Measurements from ENCODE around the gene CNRIP1. TPM values are rescaled to one million over a fixed set of nuclear protein-coding genes. Genes with fewer than 3 reads are reported as not detected.

Gene CNRIP1
- polyA plus RNA-seq, 2 of the 4 experiments (the other 2 are of a cell fraction) = 0.93 to 2.9 TPM

- TF ChIP-seq ZFP36 (IDR thresholded peaks at IDR 0.05; ENCODE audit: borderline replicate concordance, partially characterized antibody) (no peak), EP300 (IDR thresholded peaks at IDR 0.05) (no peak), GATA3 (IDR thresholded peaks at IDR 0.05; ENCODE audit: borderline replicate concordance) (no peak), POLR2AphosphoS2 (conservative IDR thresholded peaks at IDR 0.05; ENCODE audit: low read length) (no peak), MYC (IDR thresholded peaks at IDR 0.05; ENCODE audit: borderline replicate concordance, low read length) (no peak), BHLHE40 (IDR thresholded peaks at IDR 0.05; ENCODE audit: low read depth, low read length) (no peak), SREBF2 (IDR thresholded peaks at IDR 0.05) (no peak), ZC3H11A (IDR thresholded peaks at IDR 0.05) (no peak), KDM5A (IDR thresholded peaks at IDR 0.05) (no peak), ZNF302 (CRISPR knock-in tag; IDR thresholded peaks at IDR 0.05) (no peak), RARB (CRISPR knock-in tag; IDR thresholded peaks at IDR 0.05) (no peak), PHF8 (IDR thresholded peaks at IDR 0.05; ENCODE audit: borderline replicate concordance, low read depth) (no peak), HES2 (IDR thresholded peaks at IDR 0.05) (no peak), HOXB5 (CRISPR knock-in tag; IDR thresholded peaks at IDR 0.05) (no peak), FOSL2 (IDR thresholded peaks at IDR 0.05) (no peak), FOSL2 (CRISPR knock-in tag; IDR thresholded peaks at IDR 0.05) (no peak), NR3C1 (IDR thresholded peaks at IDR 0.05) (no peak), RNF2 (IDR thresholded peaks at IDR 0.05; ENCODE audit: borderline replicate concordance, low read depth) (no peak), HMGXB4 (CRISPR knock-in tag; IDR thresholded peaks at IDR 0.05; ENCODE audit: borderline replicate concordance) (no peak)
- POLR2A ChIA-PET = interaction anchor here (1.3 kb wide), 1 partner anchor 22 kb away, joined by 3 read pairs; the partner anchor contains the start of gene PPP3R1
- CTCF ChIA-PET = interaction anchor here (1.4 to 2.5 kb wide), 2 partner anchors 9 to 24 kb away, joined by 5 to 10 read pairs; no protein-coding TSS in a partner anchor
- Histone ChIP-seq H3K27ac (no peak overlapping the region), H3K4me3 (no peak overlapping the region), H3K4me1 (no peaks in the 10 kb centered on the region), H3K4me2 (no peak overlapping the region), H3K9me3 (no peaks in the 10 kb centered on the region)
- ATAC-seq (peak; percentile 64 to 67; a peak in 4 of 6 replicates), FAIRE-seq (no peak), DNase-seq (ENCODE audit: low read depth in 1 of 2, low spot score in 1 of 2) (no peak)
- 36% methylated on average over 3 of the region's 3 CpGs for WGBS (ENCODE audit: missing lambda C conversion rate)
Measured at GRCh38 chr2:68274022-68274421, 45.7 kb downstream of the CNRIP1 start.

- CTCF ChIA-PET = interaction anchor here (0.6 to 2.5 kb wide), 6 partner anchors 10 to 150 kb away, joined by 3 to 10 read pairs (median 4); no protein-coding TSS in a partner anchor
- Histone ChIP-seq H3K9me3 (no peaks in the 10 kb centered on the region), H3K4me1 (no peaks in the 10 kb centered on the region), H3K4me2 (no peak overlapping the region), H3K27ac (no peak overlapping the region), H3K4me3 (no peak overlapping the region)
- no peak for FAIRE-seq
- no peak for DNase-seq (ENCODE audit: low read depth in 1 of 2, low spot score in 1 of 2)
- 49% methylated on average over 2 of the region's 2 CpGs for WGBS (ENCODE audit: missing lambda C conversion rate)
- POLR2A ChIA-PET = interaction anchor here (1.1 kb wide), 1 partner anchor 20 kb away, joined by 4 read pairs; the partner anchor contains the start of gene PPP3R1
- no peak for ATAC-seq
- TF ChIP-seq TFCP2L1 (CRISPR knock-in tag; IDR thresholded peaks at IDR 0.05) (no peak), KDM5A (IDR thresholded peaks at IDR 0.05) (no peak), EP300 (IDR thresholded peaks at IDR 0.05) (no peak), ELK1 (IDR thresholded peaks at IDR 0.05; ENCODE audit: low read depth, low read length) (no peak), ZFP36 (IDR thresholded peaks at IDR 0.05; ENCODE audit: borderline replicate concordance, partially characterized antibody) (no peak), CBX2 (IDR thresholded peaks at IDR 0.05; ENCODE audit: borderline replicate concordance, low read depth) (no peak), HOXA7 (CRISPR knock-in tag; IDR thresholded peaks at IDR 0.05) (no peak), JUNB (IDR thresholded peaks at IDR 0.05) (no peak), HMGXB4 (CRISPR knock-in tag; IDR thresholded peaks at IDR 0.05; ENCODE audit: borderline replicate concordance) (no peak), HDAC2 (IDR thresholded peaks at IDR 0.05) (no peak), NPAS2 (CRISPR knock-in tag; IDR thresholded peaks at IDR 0.05; ENCODE audit: borderline replicate concordance) (no peak), EHF (CRISPR knock-in tag; IDR thresholded peaks at IDR 0.05) (no peak), PHF8 (IDR thresholded peaks at IDR 0.05; ENCODE audit: borderline replicate concordance, low read depth) (no peak)
- TF ChIP-seq, protein P1, sequence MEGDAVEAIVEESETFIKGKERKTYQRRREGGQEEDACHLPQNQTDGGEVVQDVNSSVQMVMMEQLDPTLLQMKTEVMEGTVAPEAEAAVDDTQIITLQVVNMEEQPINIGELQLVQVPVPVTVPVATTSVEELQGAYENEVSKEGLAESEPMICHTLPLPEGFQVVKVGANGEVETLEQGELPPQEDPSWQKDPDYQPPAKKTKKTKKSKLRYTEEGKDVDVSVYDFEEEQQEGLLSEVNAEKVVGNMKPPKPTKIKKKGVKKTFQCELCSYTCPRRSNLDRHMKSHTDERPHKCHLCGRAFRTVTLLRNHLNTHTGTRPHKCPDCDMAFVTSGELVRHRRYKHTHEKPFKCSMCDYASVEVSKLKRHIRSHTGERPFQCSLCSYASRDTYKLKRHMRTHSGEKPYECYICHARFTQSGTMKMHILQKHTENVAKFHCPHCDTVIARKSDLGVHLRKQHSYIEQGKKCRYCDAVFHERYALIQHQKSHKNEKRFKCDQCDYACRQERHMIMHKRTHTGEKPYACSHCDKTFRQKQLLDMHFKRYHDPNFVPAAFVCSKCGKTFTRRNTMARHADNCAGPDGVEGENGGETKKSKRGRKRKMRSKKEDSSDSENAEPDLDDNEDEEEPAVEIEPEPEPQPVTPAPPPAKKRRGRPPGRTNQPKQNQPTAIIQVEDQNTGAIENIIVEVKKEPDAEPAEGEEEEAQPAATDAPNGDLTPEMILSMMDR (IDR thresholded peaks at IDR 0.05) = no peak
- TF ChIP-seq, protein P2, sequence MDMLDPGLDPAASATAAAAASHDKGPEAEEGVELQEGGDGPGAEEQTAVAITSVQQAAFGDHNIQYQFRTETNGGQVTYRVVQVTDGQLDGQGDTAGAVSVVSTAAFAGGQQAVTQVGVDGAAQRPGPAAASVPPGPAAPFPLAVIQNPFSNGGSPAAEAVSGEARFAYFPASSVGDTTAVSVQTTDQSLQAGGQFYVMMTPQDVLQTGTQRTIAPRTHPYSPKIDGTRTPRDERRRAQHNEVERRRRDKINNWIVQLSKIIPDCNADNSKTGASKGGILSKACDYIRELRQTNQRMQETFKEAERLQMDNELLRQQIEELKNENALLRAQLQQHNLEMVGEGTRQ (IDR thresholded peaks at IDR 0.05) = no peak
Measured at GRCh38 chr2:68272246-68272994, 47.3 kb downstream of the CNRIP1 start.

Measured in A549 (cell line).